Activated CD4-positive, alpha-beta T cell treated with anti-CD3 and anti-CD28 coated beads for 36 hours (primary cell): ENCODE data around the gene LAS1L. TPM values are rescaled to one million over a fixed set of nuclear protein-coding genes. Genes with fewer than 3 reads are reported as not detected.
"Not testable (repeated sequence)": the region's sequence is repeated elsewhere in the genome, so short reads cannot be mapped to it uniquely, and the experiment has no call there.

Source experiments
- ATAC-seq: fragments of 200-7000 bp; cut with Tn5 transposase; one replicate; pipeline ENCODE4 v1.10.0; 2021; ENCODE audit warnings: mild to moderate bottlenecking, moderate library complexity
- CTCF ChIA-PET: fragments of 350-600 bp; sonication (Branson Sonifier 250); formaldehyde crosslinking; loops from one replicate; lab custom pipeline; 2021; ENCODE audit warnings: antibody characterized with exemption; lab: Charles Lee
- POLR2A ChIA-PET: fragments of 350-600 bp; sonication (Branson Sonifier 250); formaldehyde crosslinking; loops from one replicate; lab custom pipeline; 2021; ENCODE audit warnings: antibody characterized with exemption, inconsistent platforms; lab: Charles Lee
- DNase-seq: peaks from one replicate; pipeline ENCODE4 v3.0.0-alpha.2; 2020
- H3K27ac Mint-ChIP-seq: one replicate; pipeline ENCODE4 v1.8.0; 2021; ENCODE audit warnings: mixed read lengths
- H3K27me3 Mint-ChIP-seq: one replicate; pipeline ENCODE4 v1.8.0; 2021; ENCODE audit warnings: mixed read lengths
- H3K36me3 Mint-ChIP-seq: one replicate; pipeline ENCODE4 v1.8.0; 2021; ENCODE audit warnings: low read depth, mixed read lengths
- H3K4me1 Mint-ChIP-seq: one replicate; pipeline ENCODE4 v1.8.0; 2021; ENCODE audit warnings: mixed read lengths
- H3K4me3 Mint-ChIP-seq: one replicate; pipeline ENCODE4 v1.8.0; 2021; ENCODE audit warnings: mild to moderate bottlenecking, moderate library complexity, mixed read lengths
- H3K9me3 Mint-ChIP-seq: one replicate; pipeline ENCODE4 v1.8.0; 2021; ENCODE audit warnings: low read depth, mixed read lengths
- intact Hi-C, 2 experiments: fragments of 100-400 bp; cut with DNase I in 1 of 2; cut with micrococcal nuclease in 1 of 2; formaldehyde crosslinking; loops; one replicate each; pipeline versions ENCODE4 v1.14.2 to v1.15.1; 2022 to 2024; cut with DNase I, micrococcal nuclease
- total RNA-seq, 2 experiments: library from RNA; stranded (reverse); gene quantifications; one replicate each; pipeline ENCODE4 v1.2.3, GENCODE V29; 2021

The LAS1L gene
- total RNA-seq, 2 experiments from 2014 or later, result 56.4 to 64.0 TPM

GRCh38 chrX:65551086-65551485, 16.5 kb upstream of the LAS1L start:
- H3K27ac Mint-ChIP-seq, result no peak overlapping the region
- DNase-seq (no peak), ATAC-seq (no peak)
- no peaks in the 10 kb centered on the region for H3K36me3 Mint-ChIP-seq
- H3K4me3 Mint-ChIP-seq, result no peak overlapping the region
- no peaks in the 10 kb centered on the region for H3K9me3 Mint-ChIP-seq
- intact Hi-C loops, result no loop called here
- no peaks in the 10 kb centered on the region for H3K27me3 Mint-ChIP-seq
- ChIA-PET POLR2A (interaction anchor here (0.6 kb wide), 1 partner anchor 33 kb away, joined by 3 read pairs; no protein-coding TSS in a partner anchor), CTCF (no interaction called here)
- H3K4me1 Mint-ChIP-seq, result no peaks in the 10 kb centered on the region

- no peak overlapping the region for H3K27ac Mint-ChIP-seq
- ChIA-PET CTCF (no interaction called here), POLR2A (no interaction called here)
- H3K9me3 Mint-ChIP-seq, result no peaks in the 10 kb centered on the region
- H3K27me3 Mint-ChIP-seq, result no peaks in the 10 kb centered on the region
- intact Hi-C loops, result no loop called here
- H3K4me3 Mint-ChIP-seq, result no peak overlapping the region
- ATAC-seq, result no peak
- no peaks in the 10 kb centered on the region for H3K4me1 Mint-ChIP-seq
- H3K36me3 Mint-ChIP-seq, result no peaks in the 10 kb centered on the region
- no peak for DNase-seq
These were observed 10.9 kb upstream of the LAS1L start for GRCh38 chrX:65545456-65545855.

- H3K4me1 Mint-ChIP-seq, result peaks cover 14% of the 10 kb centered on the region
- ChIA-PET CTCF (no interaction called here), POLR2A (no interaction called here)
- intact Hi-C loops, result no loop called here
- no peak for ATAC-seq
- no peaks in the 10 kb centered on the region for H3K9me3 Mint-ChIP-seq
- H3K36me3 Mint-ChIP-seq, result peaks cover 10% of the 10 kb centered on the region
- H3K27me3 Mint-ChIP-seq, result no peaks in the 10 kb centered on the region
- no peak for DNase-seq
- no peak overlapping the region for H3K4me3 Mint-ChIP-seq
- no peak overlapping the region for H3K27ac Mint-ChIP-seq
These were observed 2.6 kb upstream of the LAS1L start for GRCh38 chrX:65537229-65537628.

DNA sequence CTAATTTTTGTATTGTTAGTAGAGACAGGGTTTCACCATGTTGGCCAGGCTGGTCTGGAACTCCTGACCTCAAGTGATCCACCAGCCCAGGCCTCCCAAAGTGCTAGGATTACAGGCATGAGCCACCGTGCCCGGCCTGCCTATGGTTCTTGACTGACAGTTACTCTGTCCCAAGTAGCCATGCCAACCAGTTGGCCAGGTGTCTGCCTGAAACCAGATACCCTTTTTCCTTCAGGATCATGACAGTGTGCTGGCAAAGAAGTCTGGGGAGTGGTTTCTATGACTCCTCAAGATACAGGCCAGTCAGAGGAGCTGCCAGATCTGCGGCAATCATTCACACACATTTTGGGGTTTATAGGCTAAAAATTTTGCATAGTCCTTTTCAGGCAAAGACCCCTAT, 1.7 kb upstream of the LAS1L start:
- H3K9me3 Mint-ChIP-seq, result no peaks in the 10 kb centered on the region
- ChIA-PET CTCF (no interaction called here), POLR2A (no interaction called here)
- no peak overlapping the region for H3K27ac Mint-ChIP-seq
- H3K27me3 Mint-ChIP-seq, result no peaks in the 10 kb centered on the region
- H3K36me3 Mint-ChIP-seq, result peaks cover 15% of the 10 kb centered on the region
- ATAC-seq (no peak), DNase-seq (no peak)
- H3K4me1 Mint-ChIP-seq, result peaks cover 19% of the 10 kb centered on the region
- no peak overlapping the region for H3K4me3 Mint-ChIP-seq
- intact Hi-C loops, result no loop called here

GRCh38 chrX:65532016-65532415, 2.6 kb downstream of the LAS1L start:
- H3K4me3 Mint-ChIP-seq, result no peak overlapping the region
- no peaks in the 10 kb centered on the region for H3K27me3 Mint-ChIP-seq
- H3K9me3 Mint-ChIP-seq, result no peaks in the 10 kb centered on the region
- ATAC-seq (no peak), DNase-seq (no peak)
- ChIA-PET CTCF (interaction anchor here (0.6 to 0.7 kb wide), 3 partner anchors 23 to 1104 kb away, joined by 3 read pairs; no protein-coding TSS in a partner anchor), POLR2A (no interaction called here)
- intact Hi-C loops, result no loop called here
- H3K4me1 Mint-ChIP-seq, result peaks cover 19% of the 10 kb centered on the region
- no peak overlapping the region for H3K27ac Mint-ChIP-seq
- peaks cover 22% of the 10 kb centered on the region for H3K36me3 Mint-ChIP-seq

DNA sequence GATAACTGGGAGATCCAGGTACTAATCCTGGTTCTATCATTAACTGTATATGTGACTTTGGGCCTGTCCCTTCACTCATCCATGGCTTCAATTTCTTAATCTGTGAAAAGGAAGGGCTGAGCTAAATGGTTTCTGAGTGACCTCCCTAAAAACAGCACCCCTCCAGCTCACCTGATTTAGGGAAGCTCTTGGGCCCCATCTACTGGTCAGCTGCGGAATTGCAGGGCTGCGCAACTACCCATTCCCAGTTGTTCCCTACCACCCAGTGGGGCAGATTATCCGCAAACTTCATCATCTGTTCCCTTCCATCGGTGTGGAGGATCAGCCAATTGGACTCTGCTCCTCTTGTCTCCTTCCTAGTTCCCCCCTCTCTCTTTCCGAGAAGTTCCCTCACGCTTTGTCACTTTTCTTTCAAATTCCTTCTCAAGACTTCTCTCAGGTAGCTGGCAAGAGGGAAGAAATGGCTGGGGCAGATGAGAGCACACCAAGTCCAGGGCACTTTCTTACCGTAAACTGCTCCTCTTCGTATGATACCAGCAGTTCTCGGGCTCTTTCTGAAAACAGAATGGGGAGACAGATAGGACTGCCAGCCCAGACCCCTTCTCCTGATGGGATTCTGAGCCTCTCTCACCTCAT, 5.8 kb downstream of the LAS1L start:
- ChIA-PET CTCF (interaction anchor here (0.5 to 1.9 kb wide), 13 partner anchors 10 to 1028 kb away, joined by 3 to 5 read pairs (median 4); no protein-coding TSS in a partner anchor), POLR2A (no interaction called here)
- Mint-ChIP-seq H3K4me1 (peaks cover 19% of the 10 kb centered on the region), H3K4me3 (no peak overlapping the region), H3K27ac (no peak overlapping the region), H3K36me3 (peaks cover 26% of the 10 kb centered on the region), H3K9me3 (no peaks in the 10 kb centered on the region), H3K27me3 (no peaks in the 10 kb centered on the region)
- ATAC-seq (no peak), DNase-seq (peak; percentile 65)
- intact Hi-C loops, result loop anchor here in 1 of 2 experiments (2.0 kb wide), 1 partner anchor 634 kb away; no protein-coding TSS in a partner anchor

DNA sequence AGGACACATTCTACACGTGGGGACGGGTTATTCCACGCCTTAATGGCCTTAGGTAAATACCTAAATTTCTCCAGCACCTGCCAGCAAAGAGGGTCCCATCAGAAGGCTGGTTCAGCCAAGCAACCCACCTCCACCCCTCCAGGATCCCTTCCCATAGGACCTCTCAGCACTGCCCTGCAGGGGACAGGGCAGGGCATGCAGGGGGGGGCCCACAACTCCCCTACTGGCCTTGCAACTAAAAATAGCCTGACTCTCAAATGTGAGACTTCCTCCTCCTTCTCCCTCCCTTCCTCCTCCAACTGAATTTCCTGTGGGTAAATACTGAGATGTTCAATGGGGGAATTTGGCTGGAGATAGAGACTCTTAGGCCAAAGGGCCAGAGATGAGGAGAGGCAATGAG, 6.3 kb downstream of the LAS1L start:
- Mint-ChIP-seq H3K27ac (no peak overlapping the region), H3K9me3 (no peaks in the 10 kb centered on the region), H3K4me1 (peaks cover 16% of the 10 kb centered on the region), H3K27me3 (no peaks in the 10 kb centered on the region), H3K4me3 (no peak overlapping the region), H3K36me3 (peaks cover 28% of the 10 kb centered on the region)
- intact Hi-C loops, result loop anchor here in 1 of 2 experiments (2.0 kb wide), 1 partner anchor 633 kb away; no protein-coding TSS in a partner anchor
- ChIA-PET POLR2A (no interaction called here), CTCF (interaction anchor here (0.5 to 1.9 kb wide), 10 partner anchors 10 to 1028 kb away, joined by 3 to 5 read pairs (median 4); no protein-coding TSS in a partner anchor)
- DNase-seq (no peak), ATAC-seq (no peak)

GRCh38 chrX:65524139-65524538, 10.4 kb downstream of the LAS1L start:
- Mint-ChIP-seq H3K9me3 (no peaks in the 10 kb centered on the region), H3K27me3 (no peaks in the 10 kb centered on the region), H3K4me3 (no peak overlapping the region), H3K27ac (no peak overlapping the region), H3K36me3 (peaks cover 32% of the 10 kb centered on the region), H3K4me1 (no peaks in the 10 kb centered on the region)
- ATAC-seq (no peak), DNase-seq (no peak)
- CTCF ChIA-PET, result no interaction called here
- intact Hi-C loops, result no loop called here
- POLR2A ChIA-PET, result no interaction called here

- Mint-ChIP-seq H3K4me3 (no peak overlapping the region), H3K27ac (no peak overlapping the region), H3K9me3 (no peaks in the 10 kb centered on the region), H3K27me3 (no peaks in the 10 kb centered on the region), H3K36me3 (peaks cover 28% of the 10 kb centered on the region), H3K4me1 (no peaks in the 10 kb centered on the region)
- DNase-seq (no peak), ATAC-seq (no peak)
- intact Hi-C loops, result no loop called here
- ChIA-PET CTCF (no interaction called here), POLR2A (no interaction called here)
These were observed 11.7 kb downstream of the LAS1L start for GRCh38 chrX:65522739-65523372.

GRCh38 chrX:65519530-65519929, 15.1 kb downstream of the LAS1L start:
- ATAC-seq, result peak; percentile 42
- H3K36me3 Mint-ChIP-seq, result peaks cover 28% of the 10 kb centered on the region
- not testable (repeated sequence) for H3K27me3 Mint-ChIP-seq

GRCh38 chrX:65518980-65519379, 15.6 kb downstream of the LAS1L start:
- H3K4me1 Mint-ChIP-seq, H3K9me3 Mint-ChIP-seq, POLR2A ChIA-PET, intact Hi-C loops, H3K27ac Mint-ChIP-seq, DNase-seq, H3K4me3 Mint-ChIP-seq, H3K27me3 Mint-ChIP-seq: not testable (repeated sequence)
- peak; percentile 70 for ATAC-seq
- peaks cover 25% of the 10 kb centered on the region for H3K36me3 Mint-ChIP-seq
- CTCF ChIA-PET, result interaction anchor here (0.5 to 1.0 kb wide), 2 partner anchors 8 to 10 kb away, joined by 5 to 6 read pairs; no protein-coding TSS in a partner anchor

More at GRCh38 chrX:65519530-65519929, 15.1 kb downstream of the LAS1L start:
- H3K4me1 Mint-ChIP-seq, H3K27ac Mint-ChIP-seq, POLR2A ChIA-PET, H3K4me3 Mint-ChIP-seq, intact Hi-C loops, H3K9me3 Mint-ChIP-seq, DNase-seq: not testable (repeated sequence)
- CTCF ChIA-PET, result interaction anchor here (0.7 kb wide), 1 partner anchor 18 kb away, joined by 3 read pairs; no protein-coding TSS in a partner anchor
